Hypothalamus (tissue), 51 donors: Measurements from ENCODE around the gene UTY.

Experiments used
- DNase-seq, 51 donors: peaks; one replicate each; lab custom pipeline; 2025; lab: John Stamatoyannopoulos, UW

Gene UTY

DNA sequence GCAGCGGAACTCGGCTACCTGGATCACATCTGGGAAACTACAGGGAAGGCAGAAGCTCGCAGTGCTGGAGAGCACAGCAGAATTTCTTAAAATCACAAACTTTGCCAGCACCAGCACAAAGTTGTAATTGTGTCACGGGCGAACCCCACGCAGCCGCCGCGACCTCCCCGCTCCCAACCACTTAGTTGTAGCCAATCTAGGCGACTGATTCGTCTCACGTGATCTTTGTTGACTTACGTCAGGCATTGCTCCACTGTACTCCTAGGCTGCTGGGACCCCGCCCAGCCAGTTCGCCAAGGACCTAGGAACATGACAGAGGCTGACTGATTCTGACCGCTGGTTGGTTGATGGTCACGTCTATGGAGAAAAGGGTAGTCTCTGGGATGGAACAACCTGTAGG lies at the start of gene UTY:
Gene UTY, minus strand, starts transcription at position 206 of the 400 bp plus-strand sequence. CDS start 368 bp downstream, outside the sequence.
- DNase-seq, result peak in 32 of 51 donors; percentile 7 to 88 (median 72)

- DNase-seq, result no peak
Observed at GRCh38 chrY:13520474-13520873, 40.6 kb upstream of the UTY start.

DNA sequence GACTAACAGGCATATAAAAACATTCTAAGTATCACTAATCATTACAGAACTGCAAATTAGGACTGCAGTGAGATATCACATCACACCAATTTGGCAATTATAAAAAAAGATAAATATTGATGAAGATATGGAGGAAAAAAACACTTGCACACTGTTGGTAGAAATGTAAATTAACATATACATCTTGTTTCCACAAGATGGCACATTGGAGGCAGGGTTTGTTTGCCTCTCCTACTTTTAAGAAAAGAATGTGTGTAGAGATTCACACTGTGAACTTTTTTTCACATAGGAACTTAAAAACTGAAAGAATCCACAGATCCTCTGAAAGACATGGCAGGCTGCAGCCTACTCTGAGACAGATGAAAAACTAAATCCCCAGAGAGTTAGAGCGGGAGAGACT lies 21.4 kb upstream of the UTY start:
- DNase-seq, result no peak

DNA sequence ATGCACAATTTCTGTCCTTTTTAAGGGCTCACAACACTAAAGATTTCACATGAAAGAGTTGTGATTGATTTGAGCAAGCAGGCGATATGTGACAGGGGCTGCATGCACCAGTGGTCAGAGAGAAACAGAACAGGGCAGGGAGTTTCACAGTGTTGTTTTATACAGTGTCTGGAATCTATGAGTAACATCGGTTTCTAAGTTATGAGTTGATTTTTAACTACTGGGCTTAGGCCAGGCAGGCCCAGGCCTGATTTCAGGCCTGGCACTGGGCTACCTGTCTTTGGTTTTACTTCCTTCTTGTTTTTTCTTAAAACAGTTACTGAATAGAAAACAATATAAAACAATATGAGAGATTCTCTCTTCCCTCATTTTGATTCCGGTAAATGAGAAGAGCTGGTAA lies 13.9 kb upstream of the UTY start:
- no peak for DNase-seq

- no peak for DNase-seq
Observed at GRCh38 chrY:13492408-13492807, 12.6 kb upstream of the UTY start.

DNA sequence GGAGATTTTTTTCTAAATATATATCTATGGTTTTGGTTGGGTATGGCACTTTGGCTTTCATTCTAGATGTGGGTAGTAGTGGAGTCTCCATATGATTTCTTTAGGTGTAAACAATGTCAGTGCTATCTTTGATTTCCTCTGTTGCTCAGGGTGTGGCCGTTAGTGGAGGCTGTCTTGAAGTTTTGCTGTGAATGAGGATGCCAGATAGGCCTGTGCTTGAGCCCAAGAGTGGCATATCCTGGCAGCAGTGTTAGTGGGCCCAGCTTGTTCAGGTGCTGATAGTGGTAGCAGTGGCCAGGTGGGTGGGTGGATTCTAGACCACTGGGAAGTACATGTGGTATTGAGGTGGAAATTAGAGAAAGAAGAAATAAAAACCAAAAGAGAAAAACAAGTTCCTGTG lies 8.9 kb upstream of the UTY start:
- DNase-seq, result no peak

GRCh38 chrY:13479121-13479711 lies 617 bp downstream of the UTY start:
- DNase-seq, result peak in 30 of 51 donors; percentile 1 to 80 (median 20)

DNA sequence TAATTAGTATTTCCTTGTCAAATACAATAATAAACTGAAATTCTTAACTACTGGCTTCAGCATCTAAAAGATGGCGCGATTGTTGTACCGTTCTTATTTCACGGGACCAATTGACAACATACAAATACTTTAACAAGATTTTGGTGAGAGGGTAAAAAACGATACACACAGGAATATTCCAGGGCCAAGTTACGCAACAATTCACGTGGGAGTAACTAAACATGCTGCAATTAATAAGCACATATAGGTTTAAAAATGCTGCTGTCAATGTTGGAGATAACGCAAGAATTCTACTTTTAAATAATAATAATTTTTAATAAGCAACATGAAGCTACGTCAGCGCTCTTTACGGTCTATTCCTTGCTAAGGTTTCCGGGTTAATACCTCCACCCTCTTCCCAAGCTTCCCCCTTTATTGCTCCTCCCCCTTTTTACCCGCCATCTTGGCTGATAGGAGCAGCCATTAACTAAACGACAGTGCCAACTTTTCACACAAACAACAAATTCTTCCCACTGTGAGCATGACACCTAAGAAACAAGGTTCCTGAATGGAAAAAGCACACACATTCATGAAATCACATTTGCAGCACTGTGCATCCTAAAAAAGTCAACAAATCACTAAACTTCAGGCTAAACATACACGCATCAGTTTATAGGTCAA lies 1.6 kb downstream of the UTY start:
- DNase-seq, result peak in 22 of 51 donors; percentile 0 to 60 (median 2)

- no peak for DNase-seq
Observed at GRCh38 chrY:13474997-13475396, 4.8 kb downstream of the UTY start.

GRCh38 chrY:13451572-13451971 lies 28.3 kb downstream of the UTY start:
- DNase-seq, result no peak

GRCh38 chrY:13450596-13451130 lies 29.2 kb downstream of the UTY start:
- DNase-seq, result peak in 5 of 51 donors; percentile 0

DNA sequence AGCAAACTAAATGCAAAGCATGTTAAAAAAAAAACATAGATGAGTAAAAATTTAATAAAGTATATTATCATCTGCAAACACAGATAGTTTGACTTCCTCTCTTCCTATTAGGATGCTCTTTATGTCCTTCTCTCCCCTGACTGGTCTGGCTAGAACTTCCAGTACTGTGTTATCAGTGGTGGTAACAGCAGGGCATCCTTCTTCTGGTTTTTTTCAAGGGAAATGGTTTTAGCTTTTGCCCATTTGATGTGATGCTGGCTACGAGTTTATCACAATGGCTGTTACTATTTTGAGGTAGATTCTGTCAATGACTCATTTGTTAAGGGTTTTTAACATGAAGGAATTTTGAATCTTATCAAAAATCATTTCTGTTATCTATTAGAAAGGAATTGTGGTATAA lies 34.3 kb downstream of the UTY start:
- no peak for DNase-seq

GRCh38 chrY:13443146-13443545 lies 36.7 kb downstream of the UTY start:
- no peak for DNase-seq

GRCh38 chrY:13440811-13441210 lies 39.0 kb downstream of the UTY start:
- DNase-seq, result no peak

DNA sequence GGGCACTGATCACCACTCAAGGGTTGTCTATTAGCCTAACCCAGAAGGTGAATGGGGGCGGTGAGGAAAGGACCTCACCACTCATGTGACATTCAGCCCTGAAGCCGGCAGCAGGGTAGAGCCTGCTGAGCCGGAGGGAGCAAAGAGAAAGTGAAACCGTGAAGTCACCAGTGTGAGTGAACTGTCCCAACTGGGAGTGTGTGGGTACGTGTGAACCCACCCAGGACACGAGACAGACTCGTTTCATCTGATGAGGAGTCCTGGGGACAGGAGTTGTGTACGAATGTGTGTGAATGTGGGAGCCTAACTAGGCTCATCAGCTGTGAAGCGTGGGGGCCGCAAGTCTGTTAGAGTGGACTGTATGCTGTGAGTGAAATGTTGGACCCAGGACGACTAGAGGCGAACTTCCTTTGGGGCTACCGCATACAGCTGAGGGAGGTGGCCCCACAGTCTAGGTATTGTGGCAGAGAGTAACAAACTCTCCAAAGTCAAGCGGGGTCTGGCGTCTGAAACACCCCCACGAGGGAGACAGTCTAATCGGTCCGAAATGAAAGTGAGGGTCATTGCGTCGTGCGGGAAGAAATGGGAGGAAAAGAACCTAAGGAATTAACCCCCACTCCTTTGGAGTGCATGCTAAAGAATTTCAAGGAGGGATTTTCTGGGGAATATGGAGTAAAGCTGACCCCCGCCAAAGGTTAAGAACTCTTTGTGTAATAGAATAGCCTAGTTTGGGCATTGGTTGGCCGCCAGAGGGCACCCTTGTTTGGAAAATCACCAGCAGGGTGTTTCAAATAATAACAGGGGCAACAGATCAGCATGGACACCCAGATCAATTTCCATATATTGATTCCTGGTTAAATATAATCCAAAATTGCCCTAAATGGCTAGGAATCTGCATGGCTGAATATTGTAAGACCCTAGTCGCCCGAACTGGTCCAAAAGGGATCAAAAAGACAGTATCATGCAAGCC lies 43.6 kb downstream of the UTY start:
- peak in 16 of 51 donors; percentile 0 to 38 (median 0) for DNase-seq

DNA sequence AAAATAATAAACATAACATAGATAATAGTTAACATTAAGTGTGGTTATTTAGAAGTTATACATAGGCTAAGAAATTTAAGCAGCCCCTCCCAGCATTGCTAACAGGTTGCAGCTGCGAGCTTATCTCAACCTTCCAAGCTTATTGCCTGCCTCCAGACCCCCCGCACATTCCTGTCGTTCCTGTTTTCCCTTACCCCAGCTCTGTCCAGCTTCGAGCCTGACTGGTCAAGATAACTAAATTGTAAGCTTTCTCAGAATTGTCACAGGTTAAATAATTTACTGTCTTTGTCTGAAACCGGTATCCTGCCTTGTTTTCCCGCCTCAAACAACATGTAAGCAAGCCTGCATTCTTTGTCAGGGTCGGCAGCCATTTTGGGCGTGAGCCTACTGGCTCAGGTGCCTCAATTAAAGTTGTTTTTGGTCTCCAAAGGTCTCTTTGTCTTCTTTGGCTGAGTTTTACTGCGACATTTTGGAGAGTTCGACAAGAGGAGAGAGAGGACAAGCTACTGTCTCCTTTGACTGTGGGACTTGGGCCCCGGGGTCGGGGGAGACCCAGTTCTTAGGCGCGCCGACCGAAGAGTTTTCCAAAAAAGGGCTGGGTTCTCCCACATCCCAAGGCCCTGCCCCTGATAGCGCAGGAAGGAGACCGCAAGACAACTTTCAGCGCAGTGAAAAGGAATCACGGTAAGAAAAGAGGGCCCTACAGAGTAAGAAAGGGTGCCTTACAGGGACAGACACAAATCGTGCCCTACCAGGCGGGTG lies 44.4 kb downstream of the UTY start:
- DNase-seq, result no peak

GRCh38 chrY:13432293-13433025 lies 47.4 kb downstream of the UTY start:
- DNase-seq, result no peak

DNA sequence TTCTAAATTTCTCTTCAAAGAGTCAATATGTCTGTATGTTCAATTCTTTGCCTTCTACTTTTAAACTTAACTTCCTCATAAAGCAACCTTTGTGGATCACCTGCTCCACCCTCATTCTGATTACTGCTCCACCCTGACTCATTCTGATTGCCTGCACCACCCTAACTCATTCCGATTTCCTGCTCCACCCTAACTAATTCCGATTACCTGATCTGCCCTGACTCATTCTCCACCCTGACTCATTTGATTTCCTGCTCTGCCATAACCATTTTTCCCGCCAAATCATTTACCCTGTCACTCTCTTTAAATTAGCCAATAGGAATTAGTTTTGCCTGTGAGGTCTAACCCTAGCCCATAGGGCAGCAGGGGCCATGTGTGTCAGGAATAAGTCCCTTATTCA lies 50.3 kb downstream of the UTY start:
- DNase-seq, result no peak

DNA sequence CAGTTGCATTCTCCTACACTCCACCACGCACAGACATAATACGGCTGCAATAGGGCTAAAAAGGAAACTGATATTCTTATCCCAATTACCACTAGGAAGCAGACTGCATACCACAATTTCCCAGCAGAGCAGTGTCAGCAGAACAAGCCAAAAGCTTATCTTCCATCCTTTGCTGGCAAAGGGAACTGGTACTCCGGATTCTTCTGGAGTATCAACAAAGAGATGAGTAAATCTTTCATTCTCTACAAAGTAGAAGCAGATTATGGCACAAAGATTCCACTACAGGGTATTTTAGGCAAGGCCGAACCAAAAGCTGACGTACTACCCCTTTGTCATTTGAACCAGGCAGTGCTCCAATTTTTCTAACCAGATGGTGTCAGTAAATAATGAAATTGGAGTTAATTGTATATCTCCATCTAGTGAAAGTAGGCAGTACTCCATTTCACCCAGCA lies 56.5 kb downstream of the UTY start:
- peak in 1 of 51 donors; percentile 1 for DNase-seq
